ENCODE data around the gene UMODL1.
A peak's percentile ranks its signal among the peaks of the same experiment; 100 is the strongest.

UMODL1 gene

GRCh38 chr21:42048870-42049577, 22.1 kb upstream of the UMODL1 start:
- DNase-seq = no peak
- ATAC-seq = no peak
- H3K27me3 Mint-ChIP-seq = no peaks in the 10 kb centered on the region
- peak overlapping the region in 1 of 2 donors; percentile 76 for H3K27ac Mint-ChIP-seq
- H3K9me3 Mint-ChIP-seq = no peaks in the 10 kb centered on the region
- peaks cover 16% of the 10 kb centered on the region for H3K4me1 Mint-ChIP-seq
- H3K4me3 Mint-ChIP-seq = no peak overlapping the region

DNA sequence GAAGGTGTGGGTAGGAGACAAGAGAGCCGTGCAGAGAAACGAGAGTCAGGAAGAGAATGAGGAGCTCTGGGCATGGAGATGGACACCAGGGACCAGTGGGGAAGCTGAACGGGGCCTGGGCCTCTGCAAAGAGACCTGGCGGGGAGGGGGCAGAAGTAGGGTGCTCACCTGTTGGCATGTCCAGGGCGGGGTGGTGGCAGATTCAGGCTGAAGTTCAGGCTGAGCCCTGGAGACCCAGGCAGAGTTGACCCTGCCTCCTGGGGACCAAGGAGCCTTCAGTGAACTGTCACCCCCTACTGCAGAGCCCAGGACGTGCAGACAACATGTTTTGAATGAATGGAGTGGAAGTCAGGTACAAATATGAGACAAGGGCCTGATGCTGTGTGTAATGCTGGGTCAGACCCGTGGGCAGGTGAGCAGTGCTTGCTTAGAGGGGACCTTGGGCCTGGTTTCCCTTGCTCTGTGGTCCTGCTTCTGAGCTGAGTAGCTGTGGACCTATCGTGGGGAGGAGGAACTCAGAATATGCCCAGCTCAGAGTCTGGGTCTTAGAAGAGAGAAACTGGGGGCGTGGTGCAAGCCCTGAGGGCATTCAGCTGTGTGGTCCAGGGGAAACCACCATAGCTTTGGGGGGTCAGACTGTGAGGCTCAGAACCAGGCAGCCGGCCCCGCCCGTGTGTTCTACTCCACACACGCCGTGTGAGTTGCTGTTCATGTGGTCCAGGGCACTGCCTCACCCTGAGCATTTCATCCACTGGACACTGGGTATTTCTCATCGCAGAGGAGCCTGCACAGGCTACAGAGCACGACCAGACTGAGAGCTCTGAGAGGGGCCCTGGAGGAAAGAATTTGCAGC, 21.3 kb upstream of the UMODL1 start:
- Mint-ChIP-seq H3K4me1 (peaks cover 16% of the 10 kb centered on the region), H3K4me3 (no peak overlapping the region), H3K27me3 (no peaks in the 10 kb centered on the region), H3K27ac (peak overlapping the region in 1 of 2 donors; percentile 76), H3K9me3 (no peaks in the 10 kb centered on the region)
- ATAC-seq (no peak), DNase-seq (no peak)

DNA sequence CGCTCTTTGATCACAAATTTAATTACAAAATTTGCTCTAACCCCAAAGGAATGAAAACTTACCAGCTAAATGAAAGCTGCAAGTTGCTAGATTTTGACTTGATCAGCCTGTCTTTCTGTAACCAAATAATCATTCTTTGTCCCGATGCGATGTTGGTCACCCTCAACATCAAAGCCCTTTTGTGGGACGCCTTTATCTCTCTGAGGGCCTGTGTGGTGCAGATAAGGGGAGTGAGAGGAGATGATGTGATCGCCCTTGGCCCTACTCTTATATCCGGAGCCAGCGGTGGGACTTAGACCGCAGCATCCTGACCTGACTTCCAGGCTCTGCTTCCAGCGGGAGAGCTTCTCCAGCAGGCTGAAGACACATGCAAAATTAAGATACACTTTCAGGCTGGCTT, 19.3 kb upstream of the UMODL1 start:
- Mint-ChIP-seq H3K27ac (peak overlapping the region in 1 of 2 donors; percentile 7), H3K4me1 (peaks cover 16% of the 10 kb centered on the region), H3K4me3 (no peak overlapping the region), H3K9me3 (no peaks in the 10 kb centered on the region), H3K27me3 (no peaks in the 10 kb centered on the region)
- no peak for ATAC-seq
- DNase-seq = no peak

- no peak for DNase-seq
- no peak overlapping the region for H3K27ac Mint-ChIP-seq
- H3K4me3 Mint-ChIP-seq = no peak overlapping the region
- H3K4me1 Mint-ChIP-seq = peaks cover 31% of the 10 kb centered on the region
- ATAC-seq = no peak
- no peaks in the 10 kb centered on the region for H3K9me3 Mint-ChIP-seq
- no peaks in the 10 kb centered on the region for H3K27me3 Mint-ChIP-seq
Observed at GRCh38 chr21:42055425-42055824, 15.7 kb upstream of the UMODL1 start.

GRCh38 chr21:42056468-42056867, 14.6 kb upstream of the UMODL1 start:
- no peaks in the 10 kb centered on the region for H3K27me3 Mint-ChIP-seq
- no peak overlapping the region for H3K4me3 Mint-ChIP-seq
- DNase-seq (no peak), ATAC-seq (no peak)
- no peaks in the 10 kb centered on the region for H3K9me3 Mint-ChIP-seq
- no peak overlapping the region for H3K27ac Mint-ChIP-seq
- H3K4me1 Mint-ChIP-seq = peaks cover 38% of the 10 kb centered on the region

- no peak overlapping the region for H3K4me3 Mint-ChIP-seq
- peaks cover 38% of the 10 kb centered on the region for H3K4me1 Mint-ChIP-seq
- H3K9me3 Mint-ChIP-seq = no peaks in the 10 kb centered on the region
- no peak for ATAC-seq
- no peak for DNase-seq
- no peak overlapping the region for H3K27ac Mint-ChIP-seq
- no peaks in the 10 kb centered on the region for H3K27me3 Mint-ChIP-seq
Observed at GRCh38 chr21:42056996-42057689, 14.0 kb upstream of the UMODL1 start.

- Mint-ChIP-seq H3K27me3 (no peaks in the 10 kb centered on the region), H3K9me3 (no peaks in the 10 kb centered on the region), H3K27ac (peak overlapping the region in 1 of 2 donors; percentile 28), H3K4me3 (no peak overlapping the region), H3K4me1 (peaks cover 44% of the 10 kb centered on the region)
- no peak for DNase-seq
- ATAC-seq = no peak
Observed at GRCh38 chr21:42057851-42058437, 13.2 kb upstream of the UMODL1 start.

DNA sequence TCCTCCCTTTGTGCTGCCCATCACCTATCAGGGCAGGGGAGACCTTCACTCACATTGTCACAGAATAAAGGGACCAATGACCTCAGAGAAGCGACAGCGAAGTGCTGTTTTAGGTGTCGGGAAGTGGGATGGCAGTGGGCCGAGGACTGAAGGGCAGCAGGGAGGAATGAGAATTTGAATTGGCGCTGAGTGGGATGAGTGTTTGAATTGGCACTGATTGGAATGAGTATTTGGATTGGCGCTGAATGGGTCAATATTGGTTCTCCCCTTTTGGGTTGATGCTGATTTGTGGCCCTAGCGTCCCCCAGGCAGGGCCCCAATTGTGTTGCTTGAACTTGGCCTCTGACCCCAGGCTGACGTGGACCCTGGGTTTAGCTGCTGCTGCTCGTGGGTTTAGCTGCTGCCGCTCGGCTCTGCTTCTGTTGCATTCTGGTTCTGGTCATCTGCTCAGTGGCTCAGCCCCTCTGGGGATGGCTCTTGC, 12.4 kb upstream of the UMODL1 start:
- no peak overlapping the region for H3K4me3 Mint-ChIP-seq
- no peak for DNase-seq

GRCh38 chr21:42059141-42059540, 12.0 kb upstream of the UMODL1 start:
- peaks cover 56% of the 10 kb centered on the region for H3K4me1 Mint-ChIP-seq
- H3K27ac Mint-ChIP-seq = no peak overlapping the region
- no peak overlapping the region for H3K4me3 Mint-ChIP-seq
- no peaks in the 10 kb centered on the region for H3K27me3 Mint-ChIP-seq
- H3K9me3 Mint-ChIP-seq = no peaks in the 10 kb centered on the region
- no peak for DNase-seq
- no peak for ATAC-seq

More for the DNA sequence above, 12.4 kb upstream of the UMODL1 start:
- Mint-ChIP-seq H3K9me3 (no peaks in the 10 kb centered on the region), H3K4me1 (peaks cover 51% of the 10 kb centered on the region), H3K27me3 (no peaks in the 10 kb centered on the region), H3K27ac (no peak overlapping the region)
- no peak for ATAC-seq

- Mint-ChIP-seq H3K9me3 (no peaks in the 10 kb centered on the region), H3K4me1 (peaks cover 62% of the 10 kb centered on the region), H3K27ac (no peak overlapping the region), H3K27me3 (no peaks in the 10 kb centered on the region), H3K4me3 (no peak overlapping the region)
- DNase-seq = no peak
- ATAC-seq = no peak
Observed at GRCh38 chr21:42059721-42060120, 11.4 kb upstream of the UMODL1 start.

DNA sequence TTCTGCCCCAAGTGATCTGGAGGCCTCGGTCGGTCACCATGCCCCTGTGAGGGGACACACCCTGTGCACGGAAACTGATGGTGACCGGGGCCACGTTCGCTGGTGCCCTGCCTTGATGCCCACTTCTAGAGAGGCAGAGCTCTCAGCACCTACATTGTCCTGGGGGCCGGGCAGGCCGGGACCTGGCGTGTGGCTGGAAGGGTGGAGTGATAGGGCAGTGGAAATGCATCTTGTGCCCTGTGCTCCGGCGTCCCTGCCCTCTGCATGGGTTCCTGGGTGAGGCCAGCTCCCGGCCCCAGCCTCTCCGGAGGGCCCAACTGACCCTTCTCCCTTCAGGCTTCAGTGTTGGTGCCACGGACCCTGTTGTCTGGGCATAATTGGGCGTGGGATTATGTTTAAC, 11.0 kb upstream of the UMODL1 start:
- Mint-ChIP-seq H3K27me3 (no peaks in the 10 kb centered on the region), H3K9me3 (no peaks in the 10 kb centered on the region), H3K4me1 (peaks cover 66% of the 10 kb centered on the region), H3K27ac (no peak overlapping the region), H3K4me3 (no peak overlapping the region)
- DNase-seq (no peak), ATAC-seq (no peak)

- Mint-ChIP-seq H3K9me3 (no peaks in the 10 kb centered on the region), H3K27me3 (no peaks in the 10 kb centered on the region), H3K27ac (peak overlapping the region; percentile 95), H3K4me1 (peaks cover 74% of the 10 kb centered on the region), H3K4me3 (peak overlapping the region; percentile 80 to 88)
- no peak for ATAC-seq
- peak; percentile 15 to 42 for DNase-seq
Observed at GRCh38 chr21:42061195-42061985, 9.7 kb upstream of the UMODL1 start.

- H3K27me3 Mint-ChIP-seq = no peaks in the 10 kb centered on the region
- no peaks in the 10 kb centered on the region for H3K9me3 Mint-ChIP-seq
- no peak for ATAC-seq
- H3K4me1 Mint-ChIP-seq = peaks cover 74% of the 10 kb centered on the region
- DNase-seq = no peak
- peak overlapping the region; percentile 55 to 95 for H3K27ac Mint-ChIP-seq
- H3K4me3 Mint-ChIP-seq = peak overlapping the region; percentile 80 to 88
Observed at GRCh38 chr21:42061986-42062235, 9.2 kb upstream of the UMODL1 start.

- H3K4me3 Mint-ChIP-seq = peak overlapping the region; percentile 80 to 88
- H3K27ac Mint-ChIP-seq = peak overlapping the region; percentile 55 to 95
- DNase-seq (peak; percentile 81 to 86), ATAC-seq (peak; percentile 80)
- H3K27me3 Mint-ChIP-seq = no peaks in the 10 kb centered on the region
- H3K9me3 Mint-ChIP-seq = no peaks in the 10 kb centered on the region
- peaks cover 74% of the 10 kb centered on the region for H3K4me1 Mint-ChIP-seq
Observed at GRCh38 chr21:42062236-42063022, 8.7 kb upstream of the UMODL1 start.
